ENCODE data around the gene HS1BP3.

HS1BP3 gene

DNA sequence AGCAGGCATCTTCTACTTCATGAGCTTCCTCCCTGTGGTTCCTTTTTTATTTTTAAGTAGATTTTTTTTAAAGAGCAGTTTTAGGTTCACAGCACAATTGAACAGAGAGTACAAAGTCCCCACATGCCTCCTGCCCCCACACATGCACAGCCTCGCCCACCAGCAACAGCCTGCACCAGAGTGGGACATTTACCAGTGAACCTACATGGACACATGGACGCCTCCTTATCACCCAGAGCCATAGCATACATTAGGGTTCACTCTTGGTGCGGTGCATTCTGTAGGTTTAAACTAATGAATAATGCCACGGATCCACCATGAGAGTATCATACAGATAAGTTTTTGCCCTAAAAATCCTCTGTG, 40.9 kb downstream of the HS1BP3 start:
- no peak for TF ChIP-seq CTCF (IDR thresholded peaks at IDR 0.05; ENCODE audit: insufficient read depth, low read length, missing control alignments)
- no peak overlapping the region for H3K4me3 ChIP-seq (ENCODE audit: low read depth, low read length)
- ChIA-PET CTCF (interaction anchor here (1.3 to 3.6 kb wide), 5 partner anchors 8 to 41 kb away, joined by 4 to 21 read pairs (median 5); partner anchors contain the start of gene HS1BP3), POLR2A (interaction anchor here (1.3 kb wide), 1 partner anchor 163 kb away, joined by 7 read pairs; the partner anchor contains the start of gene RHOB)
- DNase-seq (ENCODE audit: low read depth, low spot score): no peak

DNA sequence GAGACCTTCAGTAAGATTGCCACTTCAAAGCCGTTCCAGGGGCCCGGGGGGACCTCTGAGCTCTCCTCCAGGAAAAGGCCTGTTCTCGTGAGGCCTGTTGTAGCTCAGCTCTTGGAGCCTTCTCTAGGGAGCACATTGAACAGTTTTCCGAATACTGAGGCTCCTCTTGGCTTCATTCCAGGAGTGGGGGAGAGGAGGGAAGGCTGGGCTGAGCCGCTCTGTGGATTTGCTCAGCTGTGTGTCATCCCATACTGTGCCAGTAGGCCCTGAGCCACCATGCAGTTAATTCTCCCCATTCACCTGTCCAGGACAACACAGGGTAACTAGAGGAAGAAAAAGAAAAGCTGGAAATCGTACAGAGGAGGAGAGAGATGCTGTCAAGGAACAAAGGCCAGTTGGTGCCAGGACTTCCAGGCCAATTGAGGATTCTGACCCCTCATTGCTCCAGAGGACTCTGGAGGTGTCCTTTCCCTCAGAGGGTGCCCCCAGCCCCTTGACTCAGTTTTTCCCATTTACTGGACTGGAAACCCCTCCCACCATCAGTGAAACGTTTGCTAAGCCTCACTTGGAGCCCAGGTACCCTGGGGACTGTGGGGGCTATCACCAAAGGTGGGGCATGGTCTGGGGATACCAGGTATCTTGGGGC, 41.4 kb downstream of the HS1BP3 start:
- no peak for TF ChIP-seq CTCF (IDR thresholded peaks at IDR 0.05; ENCODE audit: insufficient read depth, low read length, missing control alignments)
- H3K4me3 ChIP-seq (ENCODE audit: low read depth, low read length): no peak overlapping the region
- ChIA-PET POLR2A (interaction anchor here (1.3 kb wide), 1 partner anchor 162 kb away, joined by 7 read pairs; the partner anchor contains the start of gene RHOB), CTCF (interaction anchor here (0.6 to 3.6 kb wide), 7 partner anchors 8 to 196 kb away, joined by 3 to 21 read pairs (median 5); partner anchors contain the start of gene HS1BP3)
- DNase-seq (ENCODE audit: low read depth, low spot score): no peak

DNA sequence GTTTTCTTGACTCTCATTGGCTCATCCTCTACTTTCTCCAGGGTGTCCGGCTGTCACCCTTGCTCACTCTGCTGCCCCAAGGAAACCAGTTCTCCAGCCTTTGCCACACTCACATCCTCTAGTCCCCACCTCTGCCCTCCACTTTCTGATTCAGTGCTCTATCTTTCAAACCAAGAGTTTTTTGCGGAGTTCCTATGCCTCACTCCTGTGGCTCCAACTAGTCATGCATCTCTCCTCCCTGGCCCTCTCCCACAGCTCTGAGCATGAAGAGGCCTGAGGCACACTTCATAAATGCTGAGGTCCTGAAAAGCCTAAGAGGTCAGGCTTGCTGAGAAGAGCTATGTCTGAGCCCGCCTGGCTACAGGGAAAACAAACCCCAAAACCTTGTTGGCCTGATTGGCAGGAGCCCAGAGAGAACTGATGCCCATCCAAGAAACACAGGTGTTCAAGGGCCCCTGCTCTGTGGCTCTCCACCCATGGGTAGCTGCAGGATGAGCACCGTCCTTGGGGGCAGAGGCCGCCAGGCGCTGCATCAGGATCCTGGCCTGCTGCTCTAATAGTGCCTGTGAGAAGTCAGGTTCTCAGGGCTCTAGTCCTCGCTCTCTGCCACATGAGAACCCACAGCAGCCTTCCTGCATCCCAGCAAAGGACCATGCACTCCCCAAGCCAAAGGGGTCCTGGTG, 42.1 kb downstream of the HS1BP3 start:
- DNase-seq (ENCODE audit: low read depth, low spot score): no peak
- POLR2A ChIA-PET: interaction anchor here (1.3 kb wide), 1 partner anchor 162 kb away, joined by 7 read pairs; the partner anchor contains the start of gene RHOB
- H3K4me3 ChIP-seq (ENCODE audit: low read depth, low read length): no peak overlapping the region
- CTCF ChIA-PET: interaction anchor here (0.6 to 3.6 kb wide), 5 partner anchors 8 to 195 kb away, joined by 3 to 21 read pairs (median 4); no protein-coding TSS in a partner anchor
- no peak for TF ChIP-seq CTCF (IDR thresholded peaks at IDR 0.05; ENCODE audit: insufficient read depth, low read length, missing control alignments)

GRCh38 chr2:20607446-20607845, 43.5 kb downstream of the HS1BP3 start:
- CTCF ChIA-PET: interaction anchor here (0.9 to 3.6 kb wide), 4 partner anchors 8 to 196 kb away, joined by 3 to 21 read pairs (median 4); no protein-coding TSS in a partner anchor
- H3K4me3 ChIP-seq (ENCODE audit: low read depth, low read length): no peak overlapping the region
- no peak for DNase-seq (ENCODE audit: low read depth, low spot score)
- no peak for TF ChIP-seq CTCF (IDR thresholded peaks at IDR 0.05; ENCODE audit: insufficient read depth, low read length, missing control alignments)
- POLR2A ChIA-PET: no interaction called here

- ChIA-PET CTCF (interaction anchor here (1.2 to 3.6 kb wide), 12 partner anchors 10 to 196 kb away, joined by 3 to 21 read pairs (median 4); partner anchors contain the start of genes HS1BP3 and RHOB), POLR2A (interaction anchor here (1.8 kb wide), 1 partner anchor 159 kb away, joined by 12 read pairs; the partner anchor contains the start of gene RHOB)
- TF ChIP-seq CTCF (IDR thresholded peaks at IDR 0.05; ENCODE audit: insufficient read depth, low read length, missing control alignments): no peak
- no peak for DNase-seq (ENCODE audit: low read depth, low spot score)
- no peak overlapping the region for H3K4me3 ChIP-seq (ENCODE audit: low read depth, low read length)
These were observed 44.7 kb downstream of the HS1BP3 start for GRCh38 chr2:20606198-20606597.

DNA sequence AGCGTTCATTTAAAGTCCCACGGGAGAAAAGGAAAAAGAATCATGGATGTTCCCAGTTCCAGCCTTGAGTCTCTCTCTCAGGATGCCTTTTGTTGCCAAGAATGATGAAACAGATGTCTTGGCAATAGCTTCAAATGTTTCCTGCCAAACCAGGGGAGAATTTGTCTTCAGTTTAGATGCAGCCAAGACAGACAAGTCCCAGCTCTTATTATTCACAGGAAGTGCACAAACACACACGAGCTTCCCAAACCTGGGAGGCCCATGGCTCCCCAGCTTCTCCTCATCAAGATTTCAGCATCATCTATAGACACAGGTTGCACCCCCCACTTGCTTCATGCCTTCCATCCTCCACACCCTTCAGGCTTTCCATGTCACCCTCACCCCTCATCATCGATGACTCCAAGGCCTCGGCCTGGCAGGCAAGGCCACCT, 45.9 kb downstream of the HS1BP3 start:
- POLR2A ChIA-PET: interaction anchor here (1.0 to 1.8 kb wide), 3 partner anchors 9 to 157 kb away, joined by 3 to 12 read pairs (median 5); partner anchors contain the start of gene RHOB
- DNase-seq (ENCODE audit: low read depth, low spot score): peak; percentile 71
- H3K4me3 ChIP-seq (ENCODE audit: low read depth, low read length): no peak overlapping the region
- TF ChIP-seq CTCF (IDR thresholded peaks at IDR 0.05; ENCODE audit: insufficient read depth, low read length, missing control alignments): no peak
- CTCF ChIA-PET: interaction anchor here (0.7 to 2.2 kb wide), 12 partner anchors 8 to 165 kb away, joined by 3 to 8 read pairs (median 5); partner anchors contain the start of genes HS1BP3 and RHOB
